Neuronal stem cell (in vitro differentiated cells): ENCODE results near the gene PPFIA1.

Experiments used
- DNase-seq: peaks from one replicate; pipeline ENCODE4 v3.0.0-alpha.2; 2013; ENCODE audit warnings: low spot score
- H2AFZ ChIP-seq: one replicate; pipeline ENCODE4 v1.6.1; 2013; ENCODE audit warnings: mild to moderate bottlenecking, low read length, inconsistent platforms
- H2AK5ac ChIP-seq: 2 replicates; pipeline ENCODE4 v1.6.1; 2013; ENCODE audit warnings: low read depth, mild to moderate bottlenecking, inconsistent platforms, low read length, moderate library complexity, mixed read lengths
- H2BK120ac ChIP-seq: 2 replicates; pipeline ENCODE4 v1.6.1; 2013; ENCODE audit warnings: low read depth, mild to moderate bottlenecking, inconsistent platforms, low read length, moderate library complexity, mixed read lengths
- H2BK12ac ChIP-seq: one replicate; pipeline ENCODE4 v1.6.1; 2013; ENCODE audit warnings: low read length, inconsistent platforms
- H2BK15ac ChIP-seq: 2 replicates; pipeline ENCODE4 v1.6.1; 2013; ENCODE audit warnings: mild to moderate bottlenecking, low read length, inconsistent platforms, mixed read lengths
- H2BK5ac ChIP-seq: one replicate; pipeline ENCODE4 v1.6.1; 2013; ENCODE audit warnings: inconsistent platforms, mild to moderate bottlenecking, low read length, moderate library complexity
- H3K14ac ChIP-seq: one replicate; pipeline ENCODE4 v1.6.1; 2013; ENCODE audit warnings: low read length, inconsistent platforms
- H3K18ac ChIP-seq: 2 replicates; pipeline ENCODE4 v1.6.1; 2013; ENCODE audit warnings: low read length, inconsistent platforms
- H3K23ac ChIP-seq: 2 replicates; pipeline ENCODE4 v1.6.1; 2013; ENCODE audit warnings: low read depth, mild to moderate bottlenecking, mixed read lengths, low read length, inconsistent platforms; ENCODE audit not compliant: poor library complexity
- H3K27ac ChIP-seq: replicated peaks from 3 replicates; pipeline ENCODE4 v1.5.1; 2013; ENCODE audit warnings: low read length, inconsistent platforms
- H3K27me3 ChIP-seq, 3 experiments: 2 replicates each; pipeline ENCODE4 v1.6.1; 2013; ENCODE audit warnings: low read length in 3 of 3, mild to moderate bottlenecking in 2 of 3, inconsistent platforms in 1 of 3, low read depth in 1 of 3, mixed read lengths in 1 of 3, moderate library complexity in 1 of 3; ENCODE audit not compliant: control insufficient read depth in 3 of 3, insufficient read depth in 3 of 3
- H3K36me3 ChIP-seq, 2 donors: replicated peaks in 1 of 2; 2 replicates each; pipeline ENCODE4 v1.6.1; 2013; ENCODE audit warnings: low read length in 2 of 2; ENCODE audit not compliant: control insufficient read depth in 2 of 2, insufficient read depth in 2 of 2
- H3K4ac ChIP-seq: 2 replicates; pipeline ENCODE4 v1.6.1; 2013; ENCODE audit warnings: inconsistent platforms, mild to moderate bottlenecking, low read length, moderate library complexity
- H3K4me1 ChIP-seq, 2 donors: 1 replicate in 1 of 2; 2 replicates in 1 of 2; pipeline ENCODE4 v1.6.1; 2013; ENCODE audit warnings: low read length in 2 of 2, low read depth in 1 of 2; ENCODE audit not compliant: control insufficient read depth in 2 of 2, insufficient read depth in 1 of 2
- H3K4me2 ChIP-seq: one replicate; pipeline ENCODE4 v1.6.1; 2013; ENCODE audit warnings: mild to moderate bottlenecking, low read length, inconsistent platforms; ENCODE audit not compliant: insufficient read depth, poor library complexity, severe bottlenecking
- H3K4me3 ChIP-seq, 2 donors: 2 replicates each; pipeline ENCODE4 v1.5.1; 2013; ENCODE audit warnings: low read length in 2 of 2, mild to moderate bottlenecking in 2 of 2, inconsistent platforms in 1 of 2, moderate library complexity in 1 of 2
- H3K79me1 ChIP-seq: one replicate; pipeline ENCODE4 v1.6.1; 2013; ENCODE audit warnings: low read depth, mild to moderate bottlenecking, inconsistent platforms, low read length, moderate library complexity
- H3K9ac ChIP-seq: one replicate; pipeline ENCODE4 v1.6.1; 2013; ENCODE audit warnings: mild to moderate bottlenecking, low read depth, low read length, inconsistent platforms; ENCODE audit not compliant: poor library complexity
- H3K9me3 ChIP-seq, 2 donors: replicated peaks in 1 of 2; 2 replicates each; pipeline versions ENCODE3 to v1.6.1; 2013; ENCODE audit warnings: low read length in 2 of 2, mild to moderate bottlenecking in 2 of 2, inconsistent platforms in 1 of 2, low read depth in 1 of 2, mixed read lengths in 1 of 2, moderate library complexity in 1 of 2; ENCODE audit not compliant: control insufficient read depth in 2 of 2, insufficient read depth in 1 of 2
- H4K8ac ChIP-seq: one replicate; pipeline ENCODE4 v1.6.1; 2013; ENCODE audit warnings: low read depth, mild to moderate bottlenecking, inconsistent platforms, low read length, moderate library complexity
- H4K91ac ChIP-seq: one replicate; pipeline ENCODE4 v1.6.1; 2013; ENCODE audit warnings: low read length, low read depth, mild to moderate bottlenecking, inconsistent platforms; ENCODE audit not compliant: poor library complexity
- WGBS, 2 donors: extraction: QIAGEN DNeasy Blood & Tissue Kit; methylation state at CpG; one replicate each; pipeline ENCODE4 v1.1.7; 2013; ENCODE audit warnings: missing lambda C conversion rate in 2 of 2, mixed read lengths in 1 of 2; ENCODE audit not compliant: insufficient read length in 2 of 2, insufficient replicate concordance in 1 of 2; ENCODE audit errors: extremely low coverage in 2 of 2; 5-methylcytosine and 5-hydroxymethylcytosine counted together

The PPFIA1 gene

GRCh38 chr11:70360211-70360610 lies 89.7 kb downstream of the PPFIA1 start:
- Histone ChIP-seq H2BK15ac (no peak overlapping the region), H4K91ac (no peak overlapping the region), H2BK5ac (no peak overlapping the region), H3K9ac (no peak overlapping the region), H3K36me3 (peaks cover 33 to 98% of the 10 kb centered on the region in 2 donors), H2BK120ac (no peak overlapping the region), H2AFZ (no peak overlapping the region), H3K4me1 (peaks cover 0 to 3% of the 10 kb centered on the region in 2 donors), H3K27me3 (no peaks in the 10 kb centered on the region), H2BK12ac (no peak overlapping the region), H3K14ac (no peak overlapping the region), H4K8ac (no peak overlapping the region), H3K9me3 (no peaks in the 10 kb centered on the region), H3K4me3 (no peak overlapping the region), H3K27ac (no peak overlapping the region), H3K79me1 (no peaks in the 10 kb centered on the region), H3K18ac (no peak overlapping the region), H2AK5ac (no peak overlapping the region), H3K23ac (no peak overlapping the region), H3K4ac (no peak overlapping the region), H3K4me2 (no peak overlapping the region)
- no peak for DNase-seq
- no CpG with 5 or more reads among the region's 6 CpGs for WGBS, 2 donors

- DNase-seq = no peak
- Histone ChIP-seq H3K4me2 (no peak overlapping the region), H3K23ac (no peak overlapping the region), H2BK5ac (no peak overlapping the region), H4K91ac (no peak overlapping the region), H3K4ac (no peak overlapping the region), H3K79me1 (no peaks in the 10 kb centered on the region), H2BK15ac (no peak overlapping the region), H2BK12ac (no peak overlapping the region), H2AFZ (no peak overlapping the region), H2AK5ac (no peak overlapping the region), H3K14ac (no peak overlapping the region), H3K9ac (no peak overlapping the region), H3K27me3 (no peaks in the 10 kb centered on the region), H4K8ac (no peak overlapping the region), H3K4me1 (peaks cover 0 to 3% of the 10 kb centered on the region in 2 donors), H3K36me3 (peaks cover 21 to 96% of the 10 kb centered on the region in 2 donors), H3K27ac (no peak overlapping the region), H3K4me3 (no peak overlapping the region), H3K18ac (no peak overlapping the region), H3K9me3 (no peaks in the 10 kb centered on the region), H2BK120ac (no peak overlapping the region)
- WGBS, 2 donors = no CpG with 5 or more reads among the region's 2 CpGs
These were observed 93.7 kb downstream of the PPFIA1 start for GRCh38 chr11:70364178-70364577.

GRCh38 chr11:70364745-70365543 lies 94.5 kb downstream of the PPFIA1 start:
- no peak for DNase-seq
- Histone ChIP-seq H4K91ac (no peak overlapping the region), H3K18ac (no peak overlapping the region), H2BK5ac (no peak overlapping the region), H3K36me3 (peaks cover 19 to 91% of the 10 kb centered on the region in 2 donors), H4K8ac (no peak overlapping the region), H3K9ac (no peak overlapping the region), H3K4me2 (no peak overlapping the region), H2BK12ac (no peak overlapping the region), H3K27me3 (no peaks in the 10 kb centered on the region), H3K4me3 (no peak overlapping the region), H3K27ac (no peak overlapping the region), H3K79me1 (no peaks in the 10 kb centered on the region), H3K4ac (no peak overlapping the region), H2BK15ac (no peak overlapping the region), H3K23ac (no peak overlapping the region), H3K4me1 (peaks cover 0 to 3% of the 10 kb centered on the region in 2 donors), H2AFZ (no peak overlapping the region), H2BK120ac (no peak overlapping the region), H3K9me3 (no peaks in the 10 kb centered on the region), H2AK5ac (no peak overlapping the region), H3K14ac (no peak overlapping the region)
- no CpG with 5 or more reads among the region's 25 CpGs for WGBS, 2 donors

GRCh38 chr11:70365544-70365927 lies 95.0 kb downstream of the PPFIA1 start:
- no peak overlapping the region for H3K23ac ChIP-seq
- no peak overlapping the region for H2BK15ac ChIP-seq
- no peak overlapping the region for H2AK5ac ChIP-seq
- H4K8ac ChIP-seq = no peak overlapping the region
- no peak overlapping the region for H3K18ac ChIP-seq
- no peak overlapping the region for H2BK5ac ChIP-seq
- no peaks in the 10 kb centered on the region for H3K79me1 ChIP-seq
- no peak overlapping the region for H3K4me3 ChIP-seq
- no peak overlapping the region for H3K4me2 ChIP-seq
- no peak overlapping the region for H2BK12ac ChIP-seq
- H3K9ac ChIP-seq = no peak overlapping the region
- no peaks in the 10 kb centered on the region for H3K27me3 ChIP-seq
- H4K91ac ChIP-seq = no peak overlapping the region
- H3K27ac ChIP-seq = no peak overlapping the region
- DNase-seq = no peak
- no peak overlapping the region for H2AFZ ChIP-seq
- no CpG with 5 or more reads among the region's 3 CpGs for WGBS, 2 donors
- no peak overlapping the region for H3K4ac ChIP-seq
- H3K14ac ChIP-seq = no peak overlapping the region
- peaks cover 17 to 85% of the 10 kb centered on the region in 2 donors for H3K36me3 ChIP-seq
- peaks cover 0 to 3% of the 10 kb centered on the region in 2 donors for H3K4me1 ChIP-seq
- no peak overlapping the region for H2BK120ac ChIP-seq
- H3K9me3 ChIP-seq = no peaks in the 10 kb centered on the region
